GM13977 (cell line): ENCODE results near the gene STOX1.

Experiments used
- DNase-seq: peaks from one replicate; pipeline ENCODE4 v3.0.0; 2012; ENCODE audit warnings: low spot score
- in situ Hi-C: fragments of 300-500 bp; cut with MboI; formaldehyde crosslinking; loops from one replicate; pipeline ENCODE4 v1.12.0; 2022; ENCODE audit warnings: low sequenced_read_pairs, low pct_unique_long_range_greater_than_20kb, mixed read lengths, inconsistent platforms; ENCODE audit not compliant: unreplicated experiment
- TF ChIP-seq, protein P1 (sequence below): IDR thresholded peaks from 2 replicates; pipeline ENCODE4 v1.5.1; 2012; ENCODE audit warnings: mild to moderate bottlenecking, control low read depth; ENCODE audit not compliant: insufficient read depth; ENCODE audit errors: extremely low read depth, missing control alignments

STOX1 gene

DNA sequence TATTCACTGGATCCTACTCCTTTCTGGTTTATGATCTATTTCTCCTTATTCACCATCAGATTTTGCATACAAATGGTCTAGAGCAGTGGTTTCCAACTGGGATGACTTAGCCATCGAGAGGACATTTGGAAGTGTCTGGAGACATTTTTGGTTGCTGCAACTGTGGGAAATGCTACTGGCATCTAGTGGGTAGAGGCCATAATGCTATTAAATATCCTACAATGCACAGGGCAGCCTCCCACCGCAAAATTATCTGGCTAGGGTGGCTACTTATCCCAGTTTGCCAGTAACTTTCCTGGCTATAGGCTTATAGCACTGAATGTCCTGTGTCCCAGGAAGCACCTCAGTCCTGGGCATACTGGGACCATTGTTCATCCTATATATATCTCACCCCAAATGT lies 52.3 kb downstream of the STOX1 start:
- DNase-seq = no peak
- in situ Hi-C loops = no loop called here
- TF ChIP-seq, protein P1, sequence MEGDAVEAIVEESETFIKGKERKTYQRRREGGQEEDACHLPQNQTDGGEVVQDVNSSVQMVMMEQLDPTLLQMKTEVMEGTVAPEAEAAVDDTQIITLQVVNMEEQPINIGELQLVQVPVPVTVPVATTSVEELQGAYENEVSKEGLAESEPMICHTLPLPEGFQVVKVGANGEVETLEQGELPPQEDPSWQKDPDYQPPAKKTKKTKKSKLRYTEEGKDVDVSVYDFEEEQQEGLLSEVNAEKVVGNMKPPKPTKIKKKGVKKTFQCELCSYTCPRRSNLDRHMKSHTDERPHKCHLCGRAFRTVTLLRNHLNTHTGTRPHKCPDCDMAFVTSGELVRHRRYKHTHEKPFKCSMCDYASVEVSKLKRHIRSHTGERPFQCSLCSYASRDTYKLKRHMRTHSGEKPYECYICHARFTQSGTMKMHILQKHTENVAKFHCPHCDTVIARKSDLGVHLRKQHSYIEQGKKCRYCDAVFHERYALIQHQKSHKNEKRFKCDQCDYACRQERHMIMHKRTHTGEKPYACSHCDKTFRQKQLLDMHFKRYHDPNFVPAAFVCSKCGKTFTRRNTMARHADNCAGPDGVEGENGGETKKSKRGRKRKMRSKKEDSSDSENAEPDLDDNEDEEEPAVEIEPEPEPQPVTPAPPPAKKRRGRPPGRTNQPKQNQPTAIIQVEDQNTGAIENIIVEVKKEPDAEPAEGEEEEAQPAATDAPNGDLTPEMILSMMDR = no peak

DNA sequence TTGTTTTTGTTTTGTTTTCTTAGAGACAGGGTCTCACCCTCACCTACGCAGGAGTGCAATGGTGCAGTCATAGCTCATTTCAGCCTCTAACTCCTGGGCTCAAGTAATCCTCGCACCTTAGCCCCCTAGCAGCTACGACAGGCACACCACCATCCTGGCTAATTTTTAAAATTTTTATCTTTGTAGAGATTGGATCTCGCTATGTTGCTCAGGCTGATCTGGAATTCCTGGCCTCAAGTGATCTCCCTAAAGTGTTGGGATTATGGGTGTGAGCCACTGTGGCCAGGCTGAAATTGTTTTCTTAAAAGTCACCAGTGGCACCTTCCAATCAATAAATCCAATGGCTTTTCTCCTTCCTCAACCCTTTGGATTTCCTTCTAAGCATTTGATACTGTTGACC lies 52.9 kb downstream of the STOX1 start:
- TF ChIP-seq, protein P1 = no peak
- in situ Hi-C loops = no loop called here
- no peak for DNase-seq

DNA sequence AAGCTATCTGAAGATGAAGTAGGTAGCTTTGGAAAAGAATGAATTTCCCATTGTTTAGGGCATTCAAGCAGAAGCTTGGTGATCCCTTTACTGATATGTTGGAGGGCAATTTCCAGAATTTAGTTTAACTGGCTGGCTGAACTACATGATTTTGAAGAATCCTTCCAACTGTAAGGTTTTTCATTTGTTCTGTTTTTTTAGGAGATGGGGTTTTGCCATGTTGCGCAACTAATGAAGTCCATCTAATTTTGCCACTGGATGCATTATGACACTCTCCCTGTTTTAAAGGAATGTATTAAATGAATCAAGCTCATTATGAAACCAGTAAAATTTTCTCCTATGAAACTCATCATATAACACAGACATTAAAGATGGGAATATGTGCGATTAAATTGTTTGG lies 67.7 kb downstream of the STOX1 start:
- in situ Hi-C loops = no loop called here
- DNase-seq = no peak
- TF ChIP-seq, protein P1 = no peak

DNA sequence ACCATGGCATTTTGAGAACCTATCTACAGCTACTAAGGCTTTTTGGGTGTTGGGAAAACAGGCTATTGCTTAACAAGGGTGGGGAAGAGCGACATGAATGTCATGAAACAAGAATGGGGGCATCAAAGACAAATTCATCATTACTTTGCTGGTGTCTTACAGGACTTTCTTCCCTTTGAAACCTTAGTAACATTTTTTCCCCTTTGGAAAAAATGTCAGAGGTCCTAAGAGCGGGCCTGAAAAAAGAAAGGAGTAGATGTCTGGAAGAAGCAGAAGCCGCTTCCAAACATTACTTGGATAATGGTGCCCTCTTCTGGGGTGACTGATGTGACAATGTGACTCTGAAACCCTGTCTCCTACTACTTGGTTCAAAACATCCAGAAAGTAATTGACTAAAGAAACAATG lies 70.0 kb downstream of the STOX1 start:
- peak; percentile 43 for DNase-seq
- TF ChIP-seq, protein P1 = peak; percentile 57
- in situ Hi-C loops = no loop called here

DNA sequence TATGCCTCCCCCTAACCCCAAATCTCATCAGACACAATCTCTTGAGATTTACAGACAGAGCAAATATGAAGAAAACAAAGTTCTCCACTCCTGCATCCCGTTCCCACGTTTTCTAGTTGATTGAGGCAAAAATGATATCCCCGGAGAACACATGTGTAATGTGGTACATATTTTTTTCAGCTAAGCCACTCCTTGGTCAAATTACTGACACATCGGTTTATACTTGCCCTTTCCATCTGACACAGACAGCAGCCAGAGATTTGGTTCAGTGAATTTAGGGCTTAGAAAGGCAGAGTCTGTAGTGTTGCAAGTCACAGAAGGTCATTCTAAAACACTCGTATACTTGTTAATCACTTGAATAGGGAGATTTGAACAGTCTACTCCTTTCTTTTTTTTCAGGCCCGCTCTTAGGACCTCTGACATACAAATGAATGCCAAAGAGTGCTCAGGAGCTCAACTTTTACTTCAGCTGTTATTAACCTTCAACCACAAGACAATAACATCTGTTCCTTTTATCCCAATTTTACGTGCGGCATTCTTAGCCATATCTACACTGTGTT lies 71.9 kb downstream of the STOX1 start:
- DNase-seq = no peak
- in situ Hi-C loops = no loop called here
- TF ChIP-seq, protein P1 = no peak

DNA sequence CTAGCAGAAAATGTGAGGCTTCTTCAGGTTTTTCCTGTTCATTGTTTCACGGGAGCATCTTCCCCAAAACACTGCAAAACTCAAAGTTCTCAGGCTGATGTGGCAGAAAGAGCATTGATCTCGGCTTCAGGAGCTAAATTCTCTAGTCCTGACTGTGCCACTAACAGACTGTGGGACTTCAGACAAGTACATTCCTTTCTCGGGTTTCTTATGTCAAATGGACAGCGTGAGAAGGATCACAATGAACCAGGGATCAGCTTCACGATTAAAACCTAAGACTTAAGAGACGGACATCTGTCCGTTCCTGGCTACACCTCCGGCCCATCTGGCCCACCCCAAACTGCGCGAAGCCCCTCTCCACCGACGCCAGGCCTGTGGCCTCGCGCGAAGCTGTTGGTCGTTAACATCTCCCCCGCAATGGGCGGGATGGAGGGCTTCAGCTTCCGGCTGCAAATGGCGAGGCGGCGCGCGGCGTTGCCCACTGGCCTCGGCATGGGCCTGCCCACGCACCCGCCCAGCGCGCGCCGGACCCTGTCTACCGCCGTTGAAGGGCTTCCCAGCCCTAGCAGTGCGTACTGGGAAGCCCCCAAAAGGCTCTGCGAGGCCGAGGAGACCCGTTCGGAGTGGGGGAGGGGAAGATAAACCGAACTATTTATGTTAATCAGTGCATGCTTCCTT lies 73.2 kb downstream of the STOX1 start:
- TF ChIP-seq, protein P1 = no peak
- in situ Hi-C loops = no loop called here
- no peak for DNase-seq
